SK-N-SH (cell line): ENCODE measurements around the gene GALNT17.

ENCODE experiments used
- CHD2 ChIP-seq: fragments of 150-350 bp; IDR thresholded peaks from 2 replicates; pipeline ENCODE4 v1.6.1; 2018; ENCODE audit warnings: low read length; ENCODE audit not compliant: partially characterized antibody
- CTCF ChIP-seq: fragments of 200-600 bp; sonication (generic); IDR thresholded peaks from 2 replicates; pipeline ENCODE4 v1.6.1; 2017; ENCODE audit warnings: antibody characterized with exemption, mild to moderate bottlenecking, moderate library complexity
- EP300 ChIP-seq, 2 experiments: IDR thresholded peaks; 2 replicates each; pipeline versions ENCODE4 v1.4.0 to v1.6.1; 2012; ENCODE audit warnings: borderline replicate concordance in 1 of 2, low read depth in 1 of 2, low read length in 1 of 2
- EZH2phosphoT487 ChIP-seq: fragments of 200-600 bp; sonication (generic); IDR thresholded peaks from 2 replicates; pipeline ENCODE4 v1.6.1; 2017; ENCODE audit warnings: low read depth, mixed run types, mild to moderate bottlenecking, antibody characterized with exemption, moderate library complexity, borderline replicate concordance
- FOXJ3 ChIP-seq: sonication (generic); formaldehyde crosslinking; IDR thresholded peaks from 2 replicates; pipeline ENCODE4 v1.5.1; 2020; ENCODE audit warnings: mild to moderate bottlenecking, missing genetic modification reagents
- MEF2A ChIP-seq: IDR thresholded peaks from 2 replicates; pipeline ENCODE4 v1.4.0; 2012; ENCODE audit warnings: low read depth, borderline replicate concordance
- POLR2AphosphoS5 ChIP-seq: IDR thresholded peaks from 2 replicates; pipeline ENCODE4 v1.6.1; 2012; ENCODE audit warnings: low read depth, low read length
- RAD21 ChIP-seq: IDR thresholded peaks from 2 replicates; pipeline ENCODE4 v1.6.1; 2012; ENCODE audit warnings: mild to moderate bottlenecking, low read length
- REST ChIP-seq: IDR thresholded peaks from 2 replicates; pipeline ENCODE4 v1.6.1; 2012; ENCODE audit warnings: mild to moderate bottlenecking, low read depth, low read length, moderate library complexity
- SIN3A ChIP-seq: IDR thresholded peaks from 2 replicates; pipeline ENCODE4 v1.6.1; 2012; ENCODE audit warnings: low read depth, mild to moderate bottlenecking, low read length, moderate library complexity, borderline replicate concordance
- SMC3 ChIP-seq: IDR thresholded peaks from 2 replicates; pipeline ENCODE4 v1.6.1; 2012; ENCODE audit warnings: low read depth, low read length, improper control_type of control experiment
- USF1 ChIP-seq: IDR thresholded peaks from 2 replicates; pipeline ENCODE4 v1.4.0; 2012; ENCODE audit warnings: low read depth, borderline replicate concordance
- YY1 ChIP-seq: IDR thresholded peaks from 2 replicates; pipeline ENCODE4 v1.4.0; 2012; ENCODE audit warnings: low read depth, mild to moderate bottlenecking

GRCh38 chr7:71470326-71470725, 338.4 kb downstream of the GALNT17 start:
- TF ChIP-seq CTCF: no peak
- no peak for TF ChIP-seq FOXJ3 (CRISPR knock-in tag)
- TF ChIP-seq SIN3A: no peak
- TF ChIP-seq EZH2phosphoT487: no peak
- no peak for TF ChIP-seq SMC3
- no peak for TF ChIP-seq RAD21
- TF ChIP-seq EP300 (IDR thresholded peaks at IDR 0.05; ENCODE audit: borderline replicate concordance in 1 of 2, low read depth in 1 of 2, low read length in 1 of 2): no peak
- no peak for TF ChIP-seq POLR2AphosphoS5
- no peak for TF ChIP-seq MEF2A
- no peak for TF ChIP-seq REST
- TF ChIP-seq USF1: no peak
- no peak for TF ChIP-seq YY1
- TF ChIP-seq CHD2: no peak
